H1 (cell line): ENCODE data around the gene PEAK1. TPM values are rescaled to one million over a fixed set of nuclear protein-coding genes. Genes with fewer than 3 reads are reported as not detected.

Source experiments
- CTCF ChIA-PET: fragments of 300-600 bp; sonication (Branson Sonifier 250); formaldehyde crosslinking; loops from one replicate; lab custom pipeline; 2021; ENCODE audit not compliant: partially characterized antibody; lab: Charles Lee
- POLR2A ChIA-PET: fragments of 300-600 bp; sonication (Branson Sonifier 250); formaldehyde crosslinking; loops from one replicate; lab custom pipeline; 2021; ENCODE audit warnings: inconsistent platforms; ENCODE audit not compliant: partially characterized antibody; lab: Charles Lee
- DNase-seq, 2 experiments: peaks; one replicate each; pipeline versions ENCODE4 v3.0.0 to v3.0.0-alpha.2; 2010 to 2022; ENCODE audit warnings: low spot score in 2 of 2, low read depth in 1 of 2, mixed read lengths in 1 of 2
- FAIRE-seq: peaks from 2 replicates; lab custom pipeline; 2011; peaks lifted over from hg19 to GRCh38; lab: Jason Lieb, UNC
- H2AFZ ChIP-seq: 2 replicates; pipeline ENCODE4 v1.8.1; 2012; ENCODE audit warnings: low read length, inconsistent platforms
- H2AK5ac ChIP-seq: 2 replicates; pipeline ENCODE4 v1.6.1; 2013; ENCODE audit warnings: low read depth, low read length
- H2BK120ac ChIP-seq: replicated peaks from 2 replicates; pipeline ENCODE3; 2013; ENCODE audit warnings: low read depth, low read length, inconsistent platforms
- H2BK12ac ChIP-seq: 2 replicates; pipeline ENCODE4 v1.6.1; 2013; ENCODE audit warnings: low read depth, low read length
- H2BK15ac ChIP-seq: 2 replicates; pipeline ENCODE4 v1.6.1; 2013; ENCODE audit warnings: low read length
- H2BK20ac ChIP-seq: 2 replicates; pipeline ENCODE4 v1.6.1; 2013; ENCODE audit warnings: low read length
- H2BK5ac ChIP-seq: 2 replicates; pipeline ENCODE4 v1.6.1; 2013; ENCODE audit warnings: low read depth, low read length
- H3K14ac ChIP-seq: 2 replicates; pipeline ENCODE4 v1.6.1; 2013; ENCODE audit warnings: inconsistent platforms; ENCODE audit not compliant: insufficient read length
- H3K18ac ChIP-seq: 2 replicates; pipeline ENCODE4 v1.6.1; 2013; ENCODE audit warnings: low read length; ENCODE audit errors: extremely low read depth
- H3K23ac ChIP-seq: 2 replicates; pipeline ENCODE4 v1.6.1; 2013; ENCODE audit warnings: inconsistent platforms; ENCODE audit not compliant: insufficient read length
- H3K23me2 ChIP-seq: 2 replicates; pipeline ENCODE4 v1.6.1; 2013; ENCODE audit warnings: low read depth, low read length
- H3K27ac ChIP-seq: 2 replicates; pipeline ENCODE4 v1.6.1; 2011; ENCODE audit warnings: low read depth, low read length, inconsistent platforms
- H3K27me3 ChIP-seq, 4 experiments: replicated peaks in 1 of 4; 1 replicate in 1 of 4; 2 replicates in 3 of 4; pipeline versions ENCODE4 v1.6.1 to v1.8.1; 2011 to 2013; ENCODE audit warnings: low read length in 3 of 4, mild to moderate bottlenecking in 3 of 4, inconsistent platforms in 2 of 4, mixed read lengths in 2 of 4, moderate library complexity in 1 of 4; ENCODE audit not compliant: control insufficient read depth in 3 of 4, insufficient read depth in 3 of 4; ENCODE audit errors: extremely low read depth in 1 of 4
- H3K36me3 ChIP-seq, 4 experiments: 2 replicates each; pipeline versions ENCODE4 v1.6.1 to v1.8.1; 2011 to 2013; ENCODE audit warnings: mild to moderate bottlenecking in 4 of 4, low read length in 3 of 4, moderate library complexity in 2 of 4, control low read depth in 1 of 4, inconsistent platforms in 1 of 4; ENCODE audit not compliant: insufficient read depth in 4 of 4, control insufficient read depth in 2 of 4
- H3K4ac ChIP-seq: replicated peaks from 2 replicates; pipeline ENCODE3; 2013; ENCODE audit warnings: low read length, low read depth, mixed read lengths, inconsistent platforms; ENCODE audit not compliant: insufficient read length
- H3K4me1 ChIP-seq, 4 experiments: replicated peaks in 1 of 4; 1 replicate in 1 of 4; 2 replicates in 3 of 4; pipeline versions ENCODE4 v1.6.1 to v1.8.1; 2011 to 2013; ENCODE audit warnings: low read length in 3 of 4, inconsistent platforms in 2 of 4, mixed read lengths in 1 of 4; ENCODE audit not compliant: insufficient read depth in 4 of 4, control insufficient read depth in 3 of 4
- H3K4me2 ChIP-seq, 2 experiments: 2 replicates each; pipeline versions ENCODE4 v1.6.1 to v1.8.1; 2011 to 2013; ENCODE audit warnings: low read depth in 2 of 2, low read length in 2 of 2, control low read depth in 1 of 2, inconsistent platforms in 1 of 2, mild to moderate bottlenecking in 1 of 2; ENCODE audit not compliant: insufficient read depth in 1 of 2
- H3K4me3 ChIP-seq, 4 experiments: fragments of 200-600, 300-600 bp in 1 of 4; sonication (generic), shearing (Covaris generic), sonication (Bioruptor Twin) in 1 of 4; 2 replicates each; pipeline versions ENCODE4 v1.5.1 to v1.8.1; 2011 to 2016; ENCODE audit warnings: low read length in 4 of 4, low read depth in 3 of 4, control low read depth in 2 of 4, inconsistent platforms in 2 of 4, mild to moderate bottlenecking in 2 of 4, mixed read lengths in 1 of 4, moderate library complexity in 1 of 4; ENCODE audit not compliant: insufficient read depth in 2 of 4; ENCODE audit errors: extremely low read depth in 1 of 4
- H3K56ac ChIP-seq: replicated peaks from 2 replicates; pipeline ENCODE3; 2013; ENCODE audit warnings: low read depth, mild to moderate bottlenecking, mixed read lengths, low read length, inconsistent platforms; ENCODE audit not compliant: insufficient read length
- H3K79me1 ChIP-seq: 2 replicates; pipeline ENCODE4 v1.6.1; 2013; ENCODE audit warnings: low read depth, low read length, control low read depth
- H3K79me2 ChIP-seq, 2 experiments: 2 replicates each; pipeline versions ENCODE4 v1.6.1 to v1.8.1; 2012 to 2013; ENCODE audit warnings: low read length in 2 of 2, mild to moderate bottlenecking in 2 of 2, inconsistent platforms in 1 of 2; ENCODE audit not compliant: insufficient read depth in 2 of 2, control insufficient read depth in 1 of 2
- H3K9ac ChIP-seq, 4 experiments: replicated peaks in 1 of 4; 1 replicate in 1 of 4; 2 replicates in 3 of 4; pipeline versions ENCODE4 v1.6.1 to v1.8.1; 2011 to 2013; ENCODE audit warnings: low read depth in 3 of 4, low read length in 3 of 4, control low read depth in 2 of 4, mild to moderate bottlenecking in 2 of 4, moderate library complexity in 2 of 4, inconsistent platforms in 1 of 4; ENCODE audit errors: extremely low read depth in 1 of 4
- H3K9me3 ChIP-seq, 2 experiments: 2 replicates each; pipeline versions ENCODE4 v1.6.1 to v1.8.1; 2012 to 2013; ENCODE audit warnings: mild to moderate bottlenecking in 2 of 2, moderate library complexity in 2 of 2, control low read depth in 1 of 2, inconsistent platforms in 1 of 2, low read depth in 1 of 2, low read length in 1 of 2, mixed read lengths in 1 of 2; ENCODE audit not compliant: insufficient read depth in 2 of 2
- H4K20me1 ChIP-seq, 2 experiments: replicated peaks in 1 of 2; 2 replicates each; pipeline versions ENCODE3 to v1.8.1; 2011 to 2013; ENCODE audit warnings: inconsistent platforms in 2 of 2, low read length in 2 of 2, mild to moderate bottlenecking in 1 of 2; ENCODE audit not compliant: insufficient read depth in 2 of 2, control insufficient read depth in 1 of 2
- H4K5ac ChIP-seq: 2 replicates; pipeline ENCODE4 v1.6.1; 2013; ENCODE audit warnings: low read length, low read depth, mixed read lengths, inconsistent platforms; ENCODE audit not compliant: insufficient read length
- H4K8ac ChIP-seq: 2 replicates; pipeline ENCODE4 v1.8.0; 2013; ENCODE audit warnings: mild to moderate bottlenecking, moderate library complexity, low read length, inconsistent platforms; ENCODE audit not compliant: insufficient read depth; ENCODE audit errors: extremely low read depth
- H4K91ac ChIP-seq: replicated peaks from 2 replicates; pipeline ENCODE3; 2013; ENCODE audit warnings: low read length, mixed read lengths, inconsistent platforms; ENCODE audit not compliant: insufficient read length
- BRCA1 ChIP-seq: IDR thresholded peaks from 2 replicates; pipeline ENCODE4 v1.6.1; 2012; ENCODE audit warnings: low read depth, low read length, improper control_type of control experiment
- CTCF ChIP-seq, 3 experiments: IDR thresholded peaks; 1 replicate in 2 of 3; 2 replicates in 1 of 3; pipeline versions ENCODE4 v1.5.1 to v1.6.1; 2011; ENCODE audit warnings: low read length in 3 of 3, mild to moderate bottlenecking in 3 of 3, inconsistent platforms in 2 of 3, low read depth in 1 of 3, moderate library complexity in 1 of 3; ENCODE audit not compliant: insufficient read depth in 1 of 3; ENCODE audit errors: control extremely low read depth in 1 of 3
- E2F6 ChIP-seq: IDR thresholded peaks from 2 replicates; pipeline ENCODE4 v1.6.1; 2012; ENCODE audit warnings: inconsistent platforms
- FOSL1 ChIP-seq: IDR thresholded peaks from 2 replicates; pipeline ENCODE4 v1.6.1; 2011; ENCODE audit warnings: mild to moderate bottlenecking, low read depth, low read length, moderate library complexity; ENCODE audit not compliant: insufficient read depth
- KDM5A ChIP-seq: fragments of 200-600 bp; IDR thresholded peaks from 2 replicates; pipeline ENCODE4 v1.7.1; 2012; ENCODE audit warnings: mild to moderate bottlenecking, low read length, inconsistent platforms, mixed read lengths
- NRF1 ChIP-seq: IDR thresholded peaks from 2 replicates; pipeline ENCODE4 v1.6.1; 2011; ENCODE audit warnings: mild to moderate bottlenecking, low read depth, low read length, improper control_type of control experiment
- RXRA ChIP-seq: IDR thresholded peaks from 2 replicates; pipeline ENCODE4 v1.6.1; 2011; ENCODE audit warnings: low read depth, mild to moderate bottlenecking, low read length, moderate library complexity; ENCODE audit not compliant: insufficient read depth
- SAP30 ChIP-seq: fragments of 300-600 bp; sonication (generic); IDR thresholded peaks from 2 replicates; pipeline ENCODE4 v1.7.1; 2012; ENCODE audit warnings: low read length, moderate library complexity, mild to moderate bottlenecking, inconsistent platforms; ENCODE audit not compliant: insufficient read depth, insufficient replicate concordance
- SRF ChIP-seq: IDR thresholded peaks from 2 replicates; pipeline ENCODE4 v1.6.1; 2011; ENCODE audit warnings: mild to moderate bottlenecking, low read depth, low read length, moderate library complexity
- TEAD4 ChIP-seq: IDR thresholded peaks from 2 replicates; pipeline ENCODE4 v1.6.1; 2012; ENCODE audit warnings: low read depth, low read length, inconsistent platforms, mixed read lengths
- WGBS, 2 experiments: shearing (Covaris generic) in 1 of 2; methylation state at CpG; one replicate each; pipeline versions ENCODE4 v1.1.6 to v1.1.7; 2013 to 2015; ENCODE audit warnings: low lambda C conversion rate in 2 of 2, mixed read lengths in 2 of 2, inconsistent platforms in 1 of 2, low coverage in 1 of 2, missing lambda C conversion rate in 1 of 2; ENCODE audit not compliant: insufficient replicate concordance in 2 of 2, insufficient coverage in 1 of 2, insufficient read length in 1 of 2; ENCODE audit errors: extremely low coverage in 1 of 2, missing lambda C conversion rate in 1 of 2; 5-methylcytosine and 5-hydroxymethylcytosine counted together
- polyA plus RNA-seq, 7 experiments: library from polyadenylated mRNA; depleted of rRNA in 3 of 7; stranded (reverse) in 5 of 7; unstranded in 2 of 7; fragments of >200 nt in 5 of 7; fragments of 200-250 nt in 2 of 7; gene quantifications; 1 replicate in 5 of 7; 2 replicates in 1 of 7; 4 replicates in 1 of 7; pipeline versions ENCODE4 v1.2.1 to v1.2.3, GENCODE V29; 2011 to 2013; ENCODE audit warnings: missing spikeins in 2 of 7, mixed read lengths in 2 of 7
- total RNA-seq: library from RNA; stranded (reverse); fragmentation: NEBNext Ultra II Directional; extraction: Animal tissue kit (Norgen Biotek cat#: 25700); gene quantifications from 2 replicates; pipeline ENCODE4 v1.2.1, GENCODE V29; 2021

The PEAK1 gene
- total and polyA plus RNA-seq, 2 of the 8 experiments (the other 6 are each of a cell fraction or from before 2014, with no cell fraction given): 8.8 to 44.8 TPM

GRCh38 chr15:77440378-77440999 lies 20.6 kb upstream of the PEAK1 start:
- no peak for FAIRE-seq
- H4K20me1 ChIP-seq: peaks cover 0 to 6% of the 10 kb centered on the region in 2 experiments
- no peak for TF ChIP-seq CTCF (IDR thresholded peaks at IDR 0.05; ENCODE audit: control extremely low read depth in 1 of 3, insufficient read depth in 1 of 3, low read depth in 1 of 3, low read length in 3 of 3)
- TF ChIP-seq KDM5A: no peak
- TF ChIP-seq SRF: no peak
- no peak for TF ChIP-seq E2F6
- TF ChIP-seq NRF1: no peak
- no peak for TF ChIP-seq FOSL1
- no peak for TF ChIP-seq BRCA1
- no peak for TF ChIP-seq RXRA
- TF ChIP-seq TEAD4: no peak
- no peak for TF ChIP-seq SAP30

More at GRCh38 chr15:77440378-77440999, 20.6 kb upstream of the PEAK1 start:
- H3K9ac ChIP-seq: no peak overlapping the region
- no peak overlapping the region for H4K5ac ChIP-seq
- H4K91ac ChIP-seq: no peak overlapping the region
- no peak overlapping the region for H2BK12ac ChIP-seq
- H2BK5ac ChIP-seq: no peak overlapping the region
- no peaks in the 10 kb centered on the region for H3K79me1 ChIP-seq
- no peak overlapping the region for H3K18ac ChIP-seq
- no peak overlapping the region for H4K8ac ChIP-seq
- no peak overlapping the region for H3K23ac ChIP-seq
- H2BK120ac ChIP-seq: no peak overlapping the region
- H3K56ac ChIP-seq: no peak overlapping the region
- no peak overlapping the region for H2AFZ ChIP-seq
- no peak overlapping the region for H3K4ac ChIP-seq
- CTCF ChIA-PET: no interaction called here
- H3K4me1 ChIP-seq: peaks cover 0 to 4% (median under 1%) of the 10 kb centered on the region in 4 experiments; a peak in 2 of 7 replicates
- H3K36me3 ChIP-seq: no peaks in the 10 kb centered on the region
- no peak for DNase-seq
- H3K79me2 ChIP-seq: peaks cover 0 to 57% of the 10 kb centered on the region in 2 experiments; a peak in 2 of 4 replicates
- H3K23me2 ChIP-seq: no peaks in the 10 kb centered on the region
- no peak overlapping the region for H2BK20ac ChIP-seq
- H3K9me3 ChIP-seq: no peaks in the 10 kb centered on the region
- no peak overlapping the region for H3K14ac ChIP-seq
- H2BK15ac ChIP-seq: no peak overlapping the region
- no peak overlapping the region for H3K4me3 ChIP-seq
- no peak overlapping the region for H3K27ac ChIP-seq
- H2AK5ac ChIP-seq: no peak overlapping the region
- H3K4me2 ChIP-seq: no peak overlapping the region
- H3K27me3 ChIP-seq: no peaks in the 10 kb centered on the region
- POLR2A ChIA-PET: interaction anchor here (1.6 to 2.0 kb wide), 2 partner anchors 10 to 14 kb away, joined by 4 to 5 read pairs; no protein-coding TSS in a partner anchor
- 95% methylated on average over 3 of the region's 3 CpGs; no CpG with 5 or more reads in 1 of the 2 experiments for WGBS, 2 experiments
